Measurements from ENCODE around the gene RBMS2.

Gene RBMS2

DNA sequence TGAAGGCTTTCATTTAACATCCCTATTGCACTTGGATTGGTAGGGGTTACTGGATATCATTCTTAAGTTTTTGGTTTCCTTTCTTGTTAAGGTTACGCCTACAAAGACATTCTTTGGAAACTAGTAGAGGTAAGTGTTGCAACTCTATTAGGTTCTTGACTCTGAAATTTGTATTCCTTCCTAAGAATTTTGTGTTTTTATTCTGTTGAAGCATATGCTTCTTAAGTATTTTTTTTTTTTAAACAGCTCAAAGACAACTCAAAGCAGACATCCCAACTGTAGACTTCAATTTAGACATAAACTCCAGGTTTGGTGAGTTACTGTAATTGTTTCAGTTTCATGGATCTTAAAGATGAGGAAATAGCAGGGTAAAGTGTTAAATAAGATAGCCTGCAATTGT, 1.1 kb upstream of the RBMS2 start:
- DNase-seq (ENCODE audit: low read depth), result no peak
- no peak overlapping the region for H3K4me3 ChIP-seq (ENCODE audit: low read length)
- TF ChIP-seq, protein P1, sequence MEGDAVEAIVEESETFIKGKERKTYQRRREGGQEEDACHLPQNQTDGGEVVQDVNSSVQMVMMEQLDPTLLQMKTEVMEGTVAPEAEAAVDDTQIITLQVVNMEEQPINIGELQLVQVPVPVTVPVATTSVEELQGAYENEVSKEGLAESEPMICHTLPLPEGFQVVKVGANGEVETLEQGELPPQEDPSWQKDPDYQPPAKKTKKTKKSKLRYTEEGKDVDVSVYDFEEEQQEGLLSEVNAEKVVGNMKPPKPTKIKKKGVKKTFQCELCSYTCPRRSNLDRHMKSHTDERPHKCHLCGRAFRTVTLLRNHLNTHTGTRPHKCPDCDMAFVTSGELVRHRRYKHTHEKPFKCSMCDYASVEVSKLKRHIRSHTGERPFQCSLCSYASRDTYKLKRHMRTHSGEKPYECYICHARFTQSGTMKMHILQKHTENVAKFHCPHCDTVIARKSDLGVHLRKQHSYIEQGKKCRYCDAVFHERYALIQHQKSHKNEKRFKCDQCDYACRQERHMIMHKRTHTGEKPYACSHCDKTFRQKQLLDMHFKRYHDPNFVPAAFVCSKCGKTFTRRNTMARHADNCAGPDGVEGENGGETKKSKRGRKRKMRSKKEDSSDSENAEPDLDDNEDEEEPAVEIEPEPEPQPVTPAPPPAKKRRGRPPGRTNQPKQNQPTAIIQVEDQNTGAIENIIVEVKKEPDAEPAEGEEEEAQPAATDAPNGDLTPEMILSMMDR (conservative IDR thresholded peaks at IDR 0.05; ENCODE audit: low read depth, low read length), result no peak

DNA sequence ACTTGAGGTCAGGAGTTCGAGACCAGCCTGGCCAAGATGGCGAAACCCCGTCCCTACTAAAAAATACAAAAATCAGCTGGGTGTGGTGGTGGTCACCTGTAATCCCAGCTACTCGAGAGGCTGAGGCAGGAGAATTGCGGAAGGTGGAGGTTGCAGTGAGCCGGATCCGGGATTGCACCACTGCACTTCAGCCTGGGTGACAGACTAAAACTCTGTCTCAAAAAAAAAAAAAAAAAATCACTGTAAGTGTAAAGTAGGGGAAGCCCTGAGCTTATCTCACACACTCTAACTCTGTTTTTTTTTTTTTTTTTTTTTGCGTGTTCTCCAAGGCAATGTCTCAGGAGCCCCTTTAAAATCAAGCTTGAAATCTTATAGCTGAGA, 421 bp upstream of the RBMS2 start:
- TF ChIP-seq, protein P1 (conservative IDR thresholded peaks at IDR 0.05; ENCODE audit: low read depth, low read length), result no peak
- DNase-seq (ENCODE audit: low read depth), result no peak
- H3K4me3 ChIP-seq (ENCODE audit: low read length), result peak overlapping the region; percentile 71

DNA sequence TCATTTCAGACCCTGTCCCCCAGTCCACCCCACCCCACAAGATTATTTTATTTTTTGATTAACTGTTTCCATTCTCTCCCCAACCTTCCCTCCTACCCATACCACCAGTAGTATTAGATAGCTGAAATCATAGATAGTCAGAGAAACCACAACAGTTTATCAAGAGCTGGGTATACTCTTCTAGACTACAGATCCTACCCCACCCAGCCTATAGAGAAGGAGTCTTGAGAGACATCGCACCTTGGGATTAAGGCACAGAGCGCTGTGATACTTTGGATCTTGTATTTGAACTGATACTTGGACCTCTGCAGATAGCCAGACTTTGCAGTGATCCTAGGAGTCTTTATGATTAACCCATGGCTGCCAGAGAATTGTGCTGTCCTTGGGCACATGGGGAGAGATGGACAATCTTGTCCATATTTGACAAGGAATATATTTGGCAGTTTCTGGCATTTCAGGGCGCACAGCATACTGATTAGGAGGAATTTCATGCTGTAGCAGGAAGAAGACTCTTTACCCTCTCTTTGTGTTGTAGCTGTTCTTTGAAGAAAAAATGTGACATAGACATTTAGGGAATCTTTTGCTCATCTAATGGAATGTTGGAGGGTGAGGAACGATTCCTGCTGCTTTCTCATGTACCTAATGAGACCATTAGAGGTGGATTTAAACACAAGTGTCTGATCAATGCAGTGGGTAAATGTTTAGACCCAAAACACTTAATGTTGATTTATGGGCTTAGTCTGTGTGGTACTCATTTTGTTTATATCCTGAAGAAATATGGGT, 982 bp downstream of the RBMS2 start:
- no peak for DNase-seq (ENCODE audit: low read depth)
- TF ChIP-seq, protein P1 (conservative IDR thresholded peaks at IDR 0.05; ENCODE audit: low read depth, low read length), result no peak

DNA sequence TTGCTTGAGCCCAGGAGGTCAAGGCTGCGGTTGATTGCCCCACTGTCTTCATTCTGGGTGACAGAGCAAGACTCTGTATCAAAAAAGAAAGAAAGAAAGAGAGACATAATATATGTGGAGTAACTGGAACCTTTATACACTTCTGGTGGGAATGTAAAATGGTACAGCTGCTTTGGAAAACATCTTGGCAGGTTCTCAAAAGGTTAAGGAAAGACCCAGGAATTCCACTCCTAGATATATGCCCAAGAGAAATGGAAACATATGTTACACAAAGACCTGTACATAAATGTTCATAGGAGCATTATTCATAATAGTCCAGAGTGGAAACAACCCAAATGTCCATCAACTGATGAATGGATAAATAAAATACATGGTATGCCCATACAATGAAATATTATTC, 7.2 kb downstream of the RBMS2 start:
- H3K4me3 ChIP-seq (ENCODE audit: low read length), result no peak overlapping the region
- DNase-seq (ENCODE audit: low read depth), result no peak
- TF ChIP-seq, protein P1 (conservative IDR thresholded peaks at IDR 0.05; ENCODE audit: low read depth, low read length), result no peak

More for the DNA sequence above, 982 bp downstream of the RBMS2 start:
- peak overlapping the region; percentile 71 for H3K4me3 ChIP-seq (ENCODE audit: low read length)

DNA sequence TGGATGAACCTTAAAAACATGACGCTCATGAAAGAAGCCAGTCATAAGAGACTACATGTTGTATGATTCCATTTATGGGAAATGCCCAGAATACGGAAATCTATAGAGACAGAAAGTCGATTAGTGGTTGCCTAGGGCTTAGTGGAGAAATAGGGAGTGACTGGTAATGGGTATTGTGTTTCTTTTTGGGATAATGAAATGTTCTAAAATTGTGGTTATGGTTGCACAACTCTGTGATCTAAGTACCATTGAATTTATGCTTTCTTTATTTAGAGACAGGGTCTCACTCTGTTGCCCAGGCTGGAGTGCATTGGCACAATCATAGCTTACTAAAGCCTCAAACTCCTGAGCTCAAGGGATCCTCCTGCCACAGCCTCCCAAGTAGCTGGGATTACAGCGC, 8.0 kb downstream of the RBMS2 start:
- no peak for DNase-seq (ENCODE audit: low read depth)
- no peak overlapping the region for H3K4me3 ChIP-seq (ENCODE audit: low read length)
- TF ChIP-seq, protein P1 (conservative IDR thresholded peaks at IDR 0.05; ENCODE audit: low read depth, low read length), result no peak

DNA sequence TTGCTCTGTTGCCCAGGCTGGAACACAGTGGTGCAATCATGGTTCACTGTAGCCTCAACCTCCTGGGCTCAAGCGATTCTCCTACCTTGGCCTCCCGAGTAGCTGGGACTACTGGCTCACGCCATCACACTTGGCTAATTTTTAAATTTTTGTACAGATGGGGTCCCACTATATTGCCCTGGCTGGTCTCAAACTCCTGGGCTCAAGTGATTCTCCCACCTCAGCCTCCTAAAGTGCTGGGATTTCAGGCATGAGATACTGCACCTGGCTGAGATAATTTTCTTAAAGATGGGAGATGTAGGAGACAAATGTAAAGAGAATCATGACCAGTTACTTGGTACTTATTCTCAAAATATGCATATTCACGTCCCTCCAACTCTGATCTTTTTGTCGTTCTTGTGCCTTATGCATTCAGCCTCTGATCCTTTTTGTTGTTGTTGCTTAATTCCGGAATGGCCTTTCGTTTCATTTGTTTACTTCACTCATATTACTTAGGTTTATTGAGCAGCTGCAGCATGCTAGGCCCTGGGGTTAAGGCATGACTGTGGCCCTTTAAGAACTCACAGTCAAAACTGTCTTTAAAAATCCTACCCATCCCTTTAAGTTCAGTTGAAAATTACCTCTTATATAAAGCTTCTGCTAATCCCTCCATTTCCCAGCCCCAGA, 8.9 kb downstream of the RBMS2 start:
- H3K4me3 ChIP-seq (ENCODE audit: low read length), result no peak overlapping the region
- TF ChIP-seq, protein P1 (conservative IDR thresholded peaks at IDR 0.05; ENCODE audit: low read depth, low read length), result no peak
- DNase-seq (ENCODE audit: low read depth), result no peak

DNA sequence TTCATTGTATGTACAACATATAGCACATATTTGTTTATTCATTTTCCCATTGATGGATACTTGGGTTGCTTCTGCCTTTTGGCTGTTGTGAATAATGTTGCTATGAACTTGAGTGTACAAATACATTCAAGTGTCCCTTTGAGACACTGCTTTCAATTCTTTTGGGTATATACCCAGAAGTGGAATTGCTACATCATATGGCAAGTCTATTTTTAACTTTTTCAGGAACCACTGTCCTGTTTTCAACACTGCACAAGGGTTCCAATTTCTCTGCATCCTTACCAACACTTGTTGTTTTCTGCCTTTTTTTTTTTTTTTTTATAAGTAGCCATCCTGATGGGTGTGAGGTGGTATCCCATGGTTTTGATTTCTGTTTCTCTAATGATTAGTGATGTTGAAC, 15.9 kb downstream of the RBMS2 start:
- TF ChIP-seq, protein P1 (conservative IDR thresholded peaks at IDR 0.05; ENCODE audit: low read depth, low read length), result no peak
- DNase-seq (ENCODE audit: low read depth), result no peak
- no peak overlapping the region for H3K4me3 ChIP-seq (ENCODE audit: low read length)

Data from retinal pigment epithelial cell (primary cell).